DOHH2 (cell line): ENCODE data around the gene MORF4L2.

Source experiments
- H3F3A ChIP-seq: fragments of 200-600 bp; sonication (generic), shearing (Covaris generic); 2 replicates; pipeline ENCODE4 v1.6.0; 2016; ENCODE audit warnings: antibody characterized with exemption, mild to moderate bottlenecking; ENCODE audit not compliant: control insufficient read depth, insufficient read depth
- H3K27ac ChIP-seq: fragments of 200-600 bp; sonication (generic); 2 replicates; pipeline ENCODE4 v1.5.1; 2014; ENCODE audit warnings: low read depth, mild to moderate bottlenecking, low read length, moderate library complexity
- H3K27me3 ChIP-seq: fragments of 200-600 bp; sonication (generic); 2 replicates; pipeline ENCODE4 v1.6.1; 2014; ENCODE audit warnings: mild to moderate bottlenecking, low read length, mixed read lengths; ENCODE audit not compliant: control insufficient read depth
- H3K36me3 ChIP-seq: fragments of 200-600 bp; sonication (generic); 2 replicates; pipeline ENCODE4 v1.6.1; 2014; ENCODE audit warnings: mild to moderate bottlenecking, low read length, moderate library complexity, mixed read lengths; ENCODE audit not compliant: control insufficient read depth
- H3K4me1 ChIP-seq: fragments of 200-600 bp; sonication (generic); 2 replicates; pipeline ENCODE4 v1.6.1; 2014; ENCODE audit warnings: mild to moderate bottlenecking, low read length, mixed read lengths; ENCODE audit not compliant: control insufficient read depth
- H3K4me2 ChIP-seq: fragments of 200-600 bp; sonication (generic); 2 replicates; pipeline ENCODE4 v1.6.0; 2014; ENCODE audit warnings: mild to moderate bottlenecking, low read length, moderate library complexity
- H3K4me3 ChIP-seq: fragments of 200-600 bp; sonication (generic); 2 replicates; pipeline ENCODE4 v1.5.1; 2014; ENCODE audit warnings: mild to moderate bottlenecking, low read length, mixed read lengths
- H3K79me2 ChIP-seq: fragments of 200-600 bp; sonication (generic); 2 replicates; pipeline ENCODE4 v1.6.1; 2014; ENCODE audit warnings: mild to moderate bottlenecking, low read length, mixed read lengths; ENCODE audit not compliant: control insufficient read depth
- H3K9me2 ChIP-seq: fragments of 200-600 bp; sonication (generic); replicated peaks from 2 replicates; pipeline ENCODE4 v1.6.1; 2014; ENCODE audit warnings: mild to moderate bottlenecking, low read length, mixed read lengths; ENCODE audit not compliant: control insufficient read depth
- H3K9me3 ChIP-seq: fragments of 200-600 bp; sonication (generic); 2 replicates; pipeline ENCODE4 v1.6.1; 2014; ENCODE audit warnings: antibody characterized with exemption, low read length, mixed read lengths; ENCODE audit not compliant: control insufficient read depth, insufficient read depth
- H4K20me1 ChIP-seq: fragments of 200-600 bp; sonication (generic); 2 replicates; pipeline ENCODE4 v1.6.0; 2014; ENCODE audit warnings: low read depth, mild to moderate bottlenecking, antibody characterized with exemption, low read length, moderate library complexity; ENCODE audit not compliant: control insufficient read depth, insufficient read depth
- EZH2phosphoT487 ChIP-seq: fragments of 200-600 bp; sonication (generic); IDR thresholded peaks from 2 replicates; pipeline ENCODE4 v1.6.1; 2017; ENCODE audit warnings: borderline replicate concordance, mild to moderate bottlenecking, antibody characterized with exemption, low read length, moderate library complexity, mixed read lengths
- TF ChIP-seq, protein P1 (sequence below): fragments of 200-600 bp; sonication (generic); IDR thresholded peaks from one replicate; pipeline ENCODE4 v1.5.1; 2014; ENCODE audit warnings: antibody characterized with exemption, mild to moderate bottlenecking, low read depth, low read length; ENCODE audit not compliant: poor library complexity, severe bottlenecking

The MORF4L2 gene

GRCh38 chrX:103688946-103689345 lies 2.4 kb upstream of the MORF4L2 start:
- H4K20me1 ChIP-seq = 0 out of 2 replicates have a peak, but pooled peaks cover 8% of the 10 kb centered on the region
- peaks cover 18% of the 10 kb centered on the region for H3K4me1 ChIP-seq
- TF ChIP-seq EZH2phosphoT487 = no peak
- TF ChIP-seq, protein P1, sequence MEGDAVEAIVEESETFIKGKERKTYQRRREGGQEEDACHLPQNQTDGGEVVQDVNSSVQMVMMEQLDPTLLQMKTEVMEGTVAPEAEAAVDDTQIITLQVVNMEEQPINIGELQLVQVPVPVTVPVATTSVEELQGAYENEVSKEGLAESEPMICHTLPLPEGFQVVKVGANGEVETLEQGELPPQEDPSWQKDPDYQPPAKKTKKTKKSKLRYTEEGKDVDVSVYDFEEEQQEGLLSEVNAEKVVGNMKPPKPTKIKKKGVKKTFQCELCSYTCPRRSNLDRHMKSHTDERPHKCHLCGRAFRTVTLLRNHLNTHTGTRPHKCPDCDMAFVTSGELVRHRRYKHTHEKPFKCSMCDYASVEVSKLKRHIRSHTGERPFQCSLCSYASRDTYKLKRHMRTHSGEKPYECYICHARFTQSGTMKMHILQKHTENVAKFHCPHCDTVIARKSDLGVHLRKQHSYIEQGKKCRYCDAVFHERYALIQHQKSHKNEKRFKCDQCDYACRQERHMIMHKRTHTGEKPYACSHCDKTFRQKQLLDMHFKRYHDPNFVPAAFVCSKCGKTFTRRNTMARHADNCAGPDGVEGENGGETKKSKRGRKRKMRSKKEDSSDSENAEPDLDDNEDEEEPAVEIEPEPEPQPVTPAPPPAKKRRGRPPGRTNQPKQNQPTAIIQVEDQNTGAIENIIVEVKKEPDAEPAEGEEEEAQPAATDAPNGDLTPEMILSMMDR = peak; percentile 60
- H3K4me2 ChIP-seq = peak overlapping the region; percentile 72
- peak overlapping the region; percentile 91 for H3K4me3 ChIP-seq
- H3K27me3 ChIP-seq = no peaks in the 10 kb centered on the region
- H3K9me2 ChIP-seq = no peaks in the 10 kb centered on the region
- H3K9me3 ChIP-seq = no peaks in the 10 kb centered on the region
- 0 out of 2 replicates have a peak overlapping the region, but pooled peaks have one; percentile 6 for H3K27ac ChIP-seq
- peaks cover 33% of the 10 kb centered on the region for H3K79me2 ChIP-seq
- peaks cover 17% of the 10 kb centered on the region for H3K36me3 ChIP-seq
- H3F3A ChIP-seq = peaks cover 8% of the 10 kb centered on the region

DNA sequence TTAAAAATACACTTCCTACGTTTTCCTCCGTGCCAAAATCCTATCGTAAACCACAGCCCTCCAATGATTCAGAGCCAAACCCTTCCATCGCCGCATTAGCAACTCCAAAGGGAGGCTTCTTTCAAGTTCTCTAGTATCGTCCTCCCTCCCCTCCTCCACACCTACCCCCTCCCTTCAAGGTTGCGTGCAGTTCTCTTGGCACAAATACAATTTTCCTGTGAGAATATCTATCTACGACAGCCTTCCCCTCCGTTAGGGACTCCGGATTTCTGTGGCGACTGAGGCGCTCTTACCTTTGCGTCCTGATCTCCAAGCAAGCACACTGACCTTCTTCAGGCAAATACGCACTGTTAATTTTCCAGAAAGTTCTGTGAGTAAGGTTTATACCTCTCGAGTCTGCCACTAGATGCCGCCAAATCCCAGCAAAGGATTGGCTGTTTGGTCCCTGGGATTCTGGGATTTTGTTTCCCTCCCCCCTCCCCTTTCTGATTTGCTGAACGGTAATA lies 1.2 kb upstream of the MORF4L2 start:
- Histone ChIP-seq H4K20me1 (0 out of 2 replicates have a peak, but pooled peaks cover 8% of the 10 kb centered on the region), H3K79me2 (peaks cover 38% of the 10 kb centered on the region), H3K36me3 (peaks cover 28% of the 10 kb centered on the region), H3F3A (peaks cover 8% of the 10 kb centered on the region), H3K4me1 (peaks cover 18% of the 10 kb centered on the region), H3K27ac (peak overlapping the region; percentile 90), H3K27me3 (no peaks in the 10 kb centered on the region), H3K9me3 (no peaks in the 10 kb centered on the region), H3K4me2 (peak overlapping the region; percentile 72), H3K9me2 (no peaks in the 10 kb centered on the region), H3K4me3 (peak overlapping the region; percentile 91)
- no peak for TF ChIP-seq EZH2phosphoT487
- TF ChIP-seq, protein P1 = peak; percentile 46

GRCh38 chrX:103687073-103687695 lies 685 bp upstream of the MORF4L2 start:
- Histone ChIP-seq H4K20me1 (0 out of 2 replicates have a peak, but pooled peaks cover 8% of the 10 kb centered on the region), H3K27ac (peak overlapping the region; percentile 90), H3K4me2 (peak overlapping the region; percentile 72), H3K9me2 (no peaks in the 10 kb centered on the region), H3F3A (peaks cover 8% of the 10 kb centered on the region), H3K9me3 (no peaks in the 10 kb centered on the region), H3K4me3 (peak overlapping the region; percentile 91), H3K27me3 (no peaks in the 10 kb centered on the region), H3K36me3 (peaks cover 33% of the 10 kb centered on the region), H3K79me2 (peaks cover 38% of the 10 kb centered on the region), H3K4me1 (peaks cover 18% of the 10 kb centered on the region)
- TF ChIP-seq EZH2phosphoT487 = no peak
- TF ChIP-seq, protein P1 = peak; percentile 32
